ENCODE results near the gene FBXL4.
"Not testable (repeated sequence)": the region's sequence is repeated elsewhere in the genome, so short reads cannot be mapped to it uniquely, and the experiment has no call there.

Gene FBXL4

DNA sequence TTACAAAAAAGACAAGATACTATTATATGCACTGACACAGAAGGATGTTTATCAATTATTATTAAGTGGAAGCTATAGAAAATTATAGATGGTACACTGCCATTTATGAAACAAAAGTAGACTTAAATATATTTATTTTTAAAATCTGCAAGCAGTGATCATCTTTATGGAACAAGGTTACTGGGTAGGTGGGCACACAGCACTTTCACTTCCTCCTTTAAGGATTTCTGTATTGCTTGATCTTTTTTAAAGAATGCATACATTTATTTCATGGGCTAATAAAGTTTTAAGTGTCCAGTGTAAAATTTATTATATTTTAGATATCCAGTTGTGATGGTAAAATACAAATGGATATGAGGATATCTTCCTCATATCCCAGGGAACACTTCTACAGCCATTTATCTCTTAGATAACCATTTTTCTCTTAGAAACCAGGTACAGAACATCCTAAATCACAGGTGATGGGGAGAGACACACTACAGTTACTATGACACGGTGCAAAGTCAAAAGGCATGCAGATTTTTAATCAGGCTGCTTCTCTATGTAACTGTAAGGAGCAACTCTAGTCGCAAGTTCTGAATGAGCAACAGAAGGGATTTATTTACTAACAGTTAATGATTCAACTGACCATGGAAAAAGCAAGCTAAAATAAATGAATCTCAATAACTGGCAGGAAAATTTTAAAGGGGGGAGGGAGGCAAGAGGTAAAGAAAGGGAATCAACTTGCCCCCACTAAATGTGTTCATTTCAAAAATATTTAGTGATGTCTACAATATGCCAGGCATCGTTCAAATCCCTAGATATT is 2.2 kb downstream of the FBXL4 start:
- no peak for DNase-seq

DNA sequence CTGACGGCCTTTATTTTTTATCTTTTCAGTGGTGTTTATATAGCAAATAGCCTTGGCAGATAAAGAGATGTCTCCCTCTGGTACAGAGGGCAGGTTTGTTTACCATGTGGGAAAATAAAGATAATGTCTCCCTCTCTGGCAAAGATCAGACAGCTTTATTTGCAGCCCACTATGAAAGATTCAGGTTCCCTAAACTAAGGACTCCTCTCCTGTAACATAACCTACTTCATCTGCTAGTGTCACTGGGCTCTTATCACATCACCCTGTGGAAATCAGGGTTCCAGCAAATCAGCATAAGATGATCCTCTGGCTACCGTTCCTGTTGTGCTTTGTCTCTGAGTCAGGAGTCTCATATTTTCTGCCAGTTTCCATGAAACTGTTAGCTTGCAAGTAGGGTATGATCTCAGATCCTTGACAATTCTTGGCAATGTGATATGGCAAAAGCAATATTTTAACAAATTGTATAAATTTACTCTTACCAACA is 3.1 kb downstream of the FBXL4 start:
- DNase-seq = no peak

GRCh38 chr6:98944168-98944567 is 3.6 kb downstream of the FBXL4 start:
- DNase-seq = no peak

GRCh38 chr6:98942263-98942803 is 5.4 kb downstream of the FBXL4 start:
- no peak for DNase-seq

GRCh38 chr6:98941319-98941718 is 6.4 kb downstream of the FBXL4 start:
- DNase-seq = no peak

DNA sequence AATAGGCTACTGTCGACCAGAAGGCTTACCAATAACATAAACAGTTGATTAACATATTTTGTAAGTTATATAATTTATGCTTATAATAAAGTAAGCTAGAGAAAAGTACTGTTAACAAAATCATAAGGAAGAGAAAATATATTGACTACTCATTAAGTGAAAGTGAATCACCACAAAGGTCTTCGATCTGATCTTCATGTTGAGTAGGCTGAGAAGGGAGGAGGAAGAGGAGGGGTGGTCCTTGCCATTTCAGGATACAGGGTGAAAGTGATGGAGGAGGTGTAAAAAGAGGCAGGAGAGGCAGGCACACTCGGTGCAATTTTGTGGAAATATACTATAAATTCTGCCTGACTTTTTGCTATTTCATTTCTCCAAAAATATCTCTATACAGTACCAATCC is 10.4 kb downstream of the FBXL4 start:
- DNase-seq = no peak

GRCh38 chr6:98932381-98932780 is 15.4 kb downstream of the FBXL4 start:
- DNase-seq = no peak

DNA sequence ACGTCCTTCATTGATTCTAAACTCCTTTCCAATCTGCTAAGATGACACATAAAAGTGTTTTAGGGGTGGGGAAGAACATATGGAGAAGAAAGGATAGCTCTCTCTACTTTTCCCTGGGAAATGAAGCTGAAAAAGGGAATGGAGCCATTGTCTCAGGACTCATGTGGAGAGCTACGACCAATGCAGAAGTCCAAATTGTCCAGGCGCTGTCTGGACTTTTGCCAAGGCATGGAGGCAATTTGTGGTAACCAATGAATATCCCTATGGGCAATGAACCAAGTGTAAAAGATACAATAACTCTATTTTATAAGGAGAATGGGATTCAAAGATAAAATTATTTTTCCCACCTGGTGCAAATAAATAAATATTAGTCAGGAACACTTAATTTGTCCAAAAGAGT is 16.1 kb downstream of the FBXL4 start:
- DNase-seq = no peak

DNA sequence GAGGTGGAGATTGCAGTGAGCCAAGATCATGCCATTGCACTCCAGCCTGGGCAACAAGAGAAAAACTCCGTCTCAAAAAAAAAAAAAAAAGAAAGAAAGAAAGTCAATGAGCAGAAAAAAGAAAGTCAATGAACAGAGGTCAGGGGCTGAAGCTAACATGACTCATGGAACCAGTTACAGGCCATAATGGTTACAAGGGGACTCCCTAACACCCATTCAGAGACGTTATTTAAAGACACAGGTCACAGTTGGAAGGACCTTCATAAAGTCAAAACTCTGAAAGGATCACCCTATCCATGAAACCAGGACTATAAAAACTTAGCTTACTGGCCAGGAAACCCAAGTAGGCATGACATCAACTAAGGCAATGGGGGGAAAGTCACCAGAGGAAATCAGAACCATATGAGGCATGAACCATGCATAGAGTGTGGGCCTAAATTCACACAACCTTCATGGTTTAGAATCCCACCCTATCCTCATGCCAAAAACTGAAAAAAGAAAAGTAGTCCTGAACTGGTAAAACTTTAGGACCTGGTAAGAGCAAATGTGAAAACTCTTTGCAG is 18.2 kb downstream of the FBXL4 start:
- no peak for DNase-seq

DNA sequence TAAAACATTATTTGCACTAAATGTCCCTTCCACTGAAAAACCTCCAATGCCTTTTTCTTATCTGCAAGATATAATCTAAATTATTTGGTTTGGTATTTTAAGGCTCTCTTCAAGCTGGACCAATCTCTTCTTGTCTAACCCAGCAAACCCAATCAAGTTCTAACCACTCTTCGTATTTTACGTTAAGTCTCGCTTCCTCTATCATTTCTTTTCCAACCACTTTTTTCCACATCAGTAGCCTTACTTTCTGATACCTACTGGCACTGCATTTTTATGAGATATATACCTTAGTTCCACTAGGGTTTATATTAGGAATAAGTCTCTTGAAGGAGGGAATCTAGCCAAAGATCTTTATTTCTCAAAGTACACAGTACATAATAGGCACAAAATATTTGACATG is 19.1 kb downstream of the FBXL4 start:
- DNase-seq = no peak

DNA sequence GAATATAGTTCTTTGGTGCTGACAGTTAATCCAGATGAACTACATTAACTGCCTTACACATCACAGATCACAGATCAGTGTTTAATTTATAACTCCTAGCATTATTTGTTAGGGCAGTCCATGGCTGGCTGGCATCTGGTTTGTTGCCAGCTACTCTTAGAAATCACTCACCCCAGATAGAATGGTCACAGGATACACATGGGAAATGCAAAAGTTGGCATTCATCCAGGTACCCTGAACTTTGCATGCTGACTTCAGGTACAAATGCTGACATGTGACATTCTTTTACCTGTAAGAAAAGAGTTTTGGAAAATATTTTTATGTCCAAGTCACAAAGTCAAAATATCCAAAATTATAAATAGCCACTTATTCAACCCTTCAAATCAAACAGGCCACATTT is 20.2 kb downstream of the FBXL4 start:
- no peak for DNase-seq

DNA sequence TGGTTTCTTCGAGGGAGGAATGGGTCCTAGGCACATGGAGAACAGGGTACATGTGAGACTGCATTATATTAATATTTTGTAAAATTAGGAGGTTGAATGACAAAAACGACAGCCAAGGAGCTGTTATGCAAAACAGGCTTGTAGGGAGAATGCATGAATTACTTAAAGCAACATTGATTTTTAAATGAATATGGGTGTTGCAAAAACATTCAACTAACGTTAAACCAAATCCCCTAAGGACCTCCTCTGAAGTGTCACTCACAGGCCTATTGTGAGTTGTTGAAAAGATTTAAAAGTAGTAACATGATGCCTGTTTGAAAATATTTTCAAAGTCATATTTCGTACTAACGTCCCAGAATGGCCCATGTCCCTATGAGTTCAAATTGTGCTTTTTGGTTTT is 21.9 kb downstream of the FBXL4 start:
- no peak for DNase-seq

DNA sequence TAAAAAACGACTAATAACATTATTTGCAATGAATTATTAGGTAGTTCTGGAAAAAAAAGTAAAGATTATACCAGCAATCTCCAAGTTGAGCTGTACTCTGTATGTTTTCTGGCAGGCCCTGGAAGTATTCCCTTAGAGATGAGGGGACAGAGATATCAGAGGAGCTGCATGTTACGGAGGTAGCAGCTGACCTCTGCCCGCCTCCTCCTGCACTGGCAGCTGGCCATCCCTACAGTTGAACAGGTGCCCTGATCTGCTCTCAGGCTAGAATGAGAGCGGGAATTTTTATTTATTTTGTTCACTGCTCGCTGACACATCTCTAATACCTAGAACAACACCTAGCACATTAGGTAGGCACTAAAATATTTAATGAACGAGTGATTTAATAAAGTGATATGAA is 23.1 kb downstream of the FBXL4 start:
- no peak for DNase-seq

DNA sequence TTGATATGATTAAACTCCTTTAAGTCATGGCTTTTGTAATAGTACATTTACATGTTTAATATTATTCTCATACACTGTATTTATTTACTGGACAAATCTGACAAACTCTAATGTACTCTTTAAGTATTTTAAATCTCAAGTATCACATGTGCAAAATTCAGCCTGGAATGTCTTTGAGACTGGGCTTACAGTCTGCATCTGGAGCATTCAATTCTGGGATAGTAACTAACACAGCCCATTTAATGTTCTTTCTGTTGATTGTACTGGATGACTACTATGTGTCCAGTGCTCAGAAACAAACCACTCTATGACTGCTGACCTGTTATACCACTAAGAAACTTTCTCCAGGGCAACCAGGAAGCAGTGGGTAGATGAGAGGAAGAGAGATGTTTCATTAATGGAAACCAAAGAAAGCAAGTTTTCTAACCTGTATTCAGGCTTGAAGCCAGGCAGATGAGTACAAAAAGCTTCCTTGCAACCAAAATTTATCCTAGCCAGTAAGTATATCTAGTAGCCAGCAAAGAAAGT is 26.8 kb downstream of the FBXL4 start:
- peak; percentile 31 for DNase-seq

- DNase-seq = not testable (repeated sequence)
These were observed 36.8 kb downstream of the FBXL4 start for GRCh38 chr6:98910946-98911345.

DNA sequence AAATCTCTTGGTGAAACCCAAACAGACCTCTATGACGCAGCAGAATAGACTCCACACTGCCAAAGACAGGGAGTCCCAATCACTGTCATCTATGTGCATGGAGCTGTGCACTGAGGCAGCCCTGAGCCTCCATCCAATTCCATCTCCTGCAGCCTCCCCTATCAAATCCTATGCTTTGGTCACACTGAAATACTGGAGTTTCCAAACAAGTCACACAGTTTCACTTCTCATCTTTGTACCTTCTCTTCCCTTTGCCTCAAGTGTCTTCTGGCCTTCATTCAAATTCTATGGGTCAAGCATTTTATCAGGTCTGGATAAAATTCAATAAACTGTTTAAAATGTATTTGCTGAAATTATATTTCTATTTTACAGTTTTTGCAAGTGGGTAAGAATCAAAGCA is 38.5 kb downstream of the FBXL4 start:
- DNase-seq = peak; percentile 53

- not testable (repeated sequence) for DNase-seq
These were observed 41.4 kb downstream of the FBXL4 start for GRCh38 chr6:98906342-98906741.

DNA sequence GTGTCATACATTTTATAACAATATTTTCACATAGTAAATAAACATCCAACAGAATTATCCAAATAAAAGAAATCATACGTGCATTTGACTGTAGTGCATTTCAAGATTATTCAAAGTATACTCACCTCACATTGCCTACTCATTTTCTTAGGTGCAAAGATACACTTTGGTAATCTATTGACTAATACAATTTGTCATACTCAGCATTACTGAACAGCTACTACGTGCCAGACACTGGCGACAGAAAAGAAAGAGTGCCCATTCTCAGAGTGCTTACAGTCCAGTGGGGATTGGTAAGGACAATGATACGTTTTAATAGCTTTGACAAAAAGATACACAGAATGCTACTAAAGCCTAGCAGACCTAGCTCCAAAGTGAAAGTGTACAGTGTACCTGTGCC is 42.0 kb downstream of the FBXL4 start:
- no peak for DNase-seq

DNA sequence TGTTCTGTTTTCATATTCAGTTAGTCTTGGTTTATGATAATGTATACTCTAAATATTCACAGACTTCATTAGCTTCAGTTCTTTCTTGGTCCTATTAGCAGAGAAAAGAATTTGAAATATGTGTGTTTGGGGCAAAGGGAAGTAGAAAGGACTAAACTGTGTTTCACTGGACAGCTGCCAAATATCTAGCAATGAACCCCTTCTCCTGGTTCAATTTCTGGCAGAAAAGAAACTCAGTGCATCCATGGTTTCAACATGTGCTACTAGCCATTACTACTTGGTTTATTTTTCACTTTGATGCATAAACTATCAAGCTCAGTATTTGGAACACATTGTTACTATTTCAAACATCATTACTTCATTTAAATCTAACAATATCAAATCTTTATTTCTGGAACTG is 43.6 kb downstream of the FBXL4 start:
- no peak for DNase-seq

DNA sequence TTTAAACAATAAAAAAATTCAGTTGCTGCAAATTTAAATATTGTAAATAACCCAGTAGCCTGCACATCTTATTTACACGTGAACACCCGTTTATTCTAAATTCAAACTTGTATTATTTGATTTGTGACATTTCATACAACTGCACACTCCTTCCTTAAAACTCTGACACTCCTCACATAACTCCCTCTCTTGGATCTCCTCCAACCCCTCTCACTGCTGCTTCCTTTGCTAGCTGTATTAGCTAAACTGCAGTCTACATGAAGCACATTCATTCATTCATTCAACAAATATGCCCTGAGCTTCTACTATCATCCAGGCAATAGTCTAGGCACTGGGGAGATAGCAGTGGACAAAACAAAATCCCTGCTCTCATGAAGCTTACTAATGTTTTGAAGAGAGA is 47.0 kb downstream of the FBXL4 start:
- no peak for DNase-seq

DNA sequence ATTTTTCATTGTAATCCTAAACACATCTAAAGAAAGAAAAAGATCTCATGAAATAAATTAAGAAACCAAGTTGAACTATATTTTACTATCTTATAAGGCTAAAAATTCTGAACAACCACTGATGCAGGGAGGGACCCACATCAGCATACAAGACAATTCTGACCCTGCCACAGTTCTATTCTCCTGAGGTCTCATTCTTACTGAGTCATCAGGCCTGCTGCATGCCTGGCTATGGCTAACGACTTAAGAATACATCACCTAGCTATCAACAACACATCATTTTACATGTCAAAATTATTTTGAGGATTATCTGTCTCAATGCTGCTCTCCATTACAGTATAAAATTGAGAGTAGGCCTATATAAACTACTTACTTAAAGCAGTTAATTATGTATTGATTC is 52.9 kb downstream of the FBXL4 start:
- DNase-seq = no peak

GRCh38 chr6:98887650-98888049 is 60.1 kb downstream of the FBXL4 start:
- DNase-seq = no peak

GRCh38 chr6:98885330-98885729 is 62.4 kb downstream of the FBXL4 start:
- no peak for DNase-seq

- DNase-seq = peak; percentile 13
These were observed 67.3 kb downstream of the FBXL4 start for GRCh38 chr6:98880486-98880885.

Measured in suppressor macrophage treated with lipopolysaccharide for 4 hours (primary cell).